HG02623 (cell line): ENCODE results near the gene CPT1A.

ENCODE experiments used
- ATAC-seq: cut with Tn5 transposase; IDR thresholded peaks from one replicate; pipeline ENCODE4 v1.9.1; 2021; ENCODE audit warnings: moderate library complexity; ENCODE audit not compliant: unreplicated experiment

Gene CPT1A

GRCh38 chr11:68714060-68714856 is 127.5 kb downstream of the CPT1A start:
- no peak for ATAC-seq

- ATAC-seq = no peak
These were observed 130.6 kb downstream of the CPT1A start for GRCh38 chr11:68711114-68711513.

- no peak for ATAC-seq
These were observed 131.3 kb downstream of the CPT1A start for GRCh38 chr11:68710409-68710808.

- ATAC-seq = no peak
These were observed 132.7 kb downstream of the CPT1A start for GRCh38 chr11:68709062-68709461.

GRCh38 chr11:68707527-68707926 is 134.2 kb downstream of the CPT1A start:
- ATAC-seq = no peak

- no peak for ATAC-seq
These were observed 136.8 kb downstream of the CPT1A start for GRCh38 chr11:68704887-68705286.
